MM.1S (cell line): ENCODE data around the gene LRRC23.

Experiments used
- DNase-seq: peaks from one replicate; pipeline ENCODE4 v3.0.0-alpha.2; 2015
- H2AFZ ChIP-seq: fragments of 300-600 bp; sonication (generic); 2 replicates; pipeline ENCODE4 v1.6.0; 2016; ENCODE audit warnings: antibody characterized with exemption, low read length
- H3F3A ChIP-seq: fragments of 300-600 bp; sonication (generic); 2 replicates; pipeline ENCODE4 v1.6.1; 2016; ENCODE audit warnings: mild to moderate bottlenecking, antibody characterized with exemption, low read length, moderate library complexity, mixed read lengths; ENCODE audit not compliant: insufficient read depth
- H3K27ac ChIP-seq: fragments of 300-600 bp; sonication (generic); 2 replicates; pipeline ENCODE4 v1.5.1; 2016; ENCODE audit warnings: mild to moderate bottlenecking, low read length
- H3K27me3 ChIP-seq: fragments of 300-600 bp; sonication (generic); replicated peaks from 2 replicates; pipeline ENCODE4 v1.6.0; 2016; ENCODE audit warnings: low read length; ENCODE audit not compliant: insufficient read depth
- H3K36me3 ChIP-seq: fragments of 300-600 bp; sonication (generic); replicated peaks from 2 replicates; pipeline ENCODE4 v1.6.1; 2016; ENCODE audit warnings: mild to moderate bottlenecking, low read length, mixed read lengths; ENCODE audit not compliant: insufficient read depth
- H3K4me1 ChIP-seq: fragments of 300-600 bp; sonication (generic); 2 replicates; pipeline ENCODE4 v1.6.1; 2016; ENCODE audit warnings: low read length, mixed read lengths
- H3K4me2 ChIP-seq: fragments of 300-600 bp; sonication (generic); 2 replicates; pipeline ENCODE4 v1.6.0; 2016; ENCODE audit warnings: low read depth, low read length
- H3K4me3 ChIP-seq: fragments of 300-600 bp; sonication (generic); 2 replicates; pipeline ENCODE4 v1.5.1; 2016; ENCODE audit warnings: low read length, mixed read lengths
- H3K79me2 ChIP-seq: fragments of 300-600 bp; sonication (generic); 2 replicates; pipeline ENCODE4 v1.6.1; 2016; ENCODE audit warnings: mixed run types, low read length, mixed read lengths
- H3K9ac ChIP-seq: fragments of 300-600 bp; sonication (generic); 2 replicates; pipeline ENCODE4 v1.6.1; 2016; ENCODE audit warnings: low read length, mixed read lengths
- H3K9me2 ChIP-seq: fragments of 300-600 bp; sonication (generic); replicated peaks from 2 replicates; pipeline ENCODE4 v1.6.1; 2016; ENCODE audit warnings: mild to moderate bottlenecking, low read length, mixed read lengths; ENCODE audit not compliant: insufficient read depth
- H3K9me3 ChIP-seq: fragments of 300-600 bp; sonication (generic); replicated peaks from 2 replicates; pipeline ENCODE4 v1.6.1; 2016; ENCODE audit warnings: mild to moderate bottlenecking, low read length, mixed read lengths; ENCODE audit not compliant: insufficient read depth
- H4K20me1 ChIP-seq: fragments of 300-600 bp; sonication (generic); 2 replicates; pipeline ENCODE4 v1.6.1; 2016; ENCODE audit warnings: mild to moderate bottlenecking, low read length, moderate library complexity, mixed read lengths; ENCODE audit not compliant: insufficient read depth
- CTCF ChIP-seq: fragments of 300-600 bp; sonication (generic); IDR thresholded peaks from 2 replicates; pipeline ENCODE4 v1.5.1; 2016; ENCODE audit warnings: antibody characterized with exemption, low read length, mixed read lengths
- EZH2 ChIP-seq: fragments of 300-600 bp; sonication (generic); optimal IDR thresholded peaks from 2 replicates; pipeline ENCODE3; 2017; ENCODE audit warnings: low read depth, mild to moderate bottlenecking, antibody characterized with exemption, low read length, mixed read lengths
- EZH2phosphoT487 ChIP-seq: fragments of 300-600 bp; sonication (generic); IDR thresholded peaks from 2 replicates; pipeline ENCODE4 v1.6.1; 2018; ENCODE audit warnings: antibody characterized with exemption, low read length

LRRC23 gene

GRCh38 chr12:6958609-6959057 lies 54.0 kb downstream of the LRRC23 start:
- Histone ChIP-seq H3K9me2 (no peaks in the 10 kb centered on the region), H3K79me2 (peaks cover 69% of the 10 kb centered on the region), H3K27me3 (no peaks in the 10 kb centered on the region), H3F3A (peaks cover 43% of the 10 kb centered on the region), H3K36me3 (no peaks in the 10 kb centered on the region; the same call in 1 of the 2 replicates), H3K4me1 (peaks cover 79% of the 10 kb centered on the region), H3K4me3 (peak overlapping the region; percentile 56), H3K4me2 (peak overlapping the region; percentile 94), H3K9ac (peak overlapping the region; percentile 78), H2AFZ (no peak overlapping the region), H3K9me3 (no peaks in the 10 kb centered on the region), H3K27ac (peak overlapping the region; percentile 94), H4K20me1 (no peaks in the 10 kb centered on the region)
- DNase-seq = no peak
- TF ChIP-seq CTCF (no peak), EZH2 (no peak), EZH2phosphoT487 (no peak)

GRCh38 chr12:6959058-6959804 lies 54.6 kb downstream of the LRRC23 start:
- Histone ChIP-seq H3K9ac (peak overlapping the region; percentile 78), H3K4me3 (peak overlapping the region; percentile 56)

GRCh38 chr12:6959805-6960592 lies 55.4 kb downstream of the LRRC23 start:
- no peak for TF ChIP-seq EZH2phosphoT487
- no peak for TF ChIP-seq CTCF
- TF ChIP-seq EZH2 = no peak
- no peak overlapping the region for H2AFZ ChIP-seq
- H3K4me1 ChIP-seq = peaks cover 77% of the 10 kb centered on the region
- no peaks in the 10 kb centered on the region for H3K9me3 ChIP-seq
- H3K9me2 ChIP-seq = no peaks in the 10 kb centered on the region
- H3K79me2 ChIP-seq = peaks cover 58% of the 10 kb centered on the region
- no peaks in the 10 kb centered on the region for H4K20me1 ChIP-seq
- no peak for DNase-seq
- H3K4me3 ChIP-seq = peak overlapping the region; percentile 56
- peak overlapping the region; percentile 94 for H3K4me2 ChIP-seq
- peaks cover 50% of the 10 kb centered on the region for H3F3A ChIP-seq
- H3K9ac ChIP-seq = peak overlapping the region; percentile 78
- no peaks in the 10 kb centered on the region for H3K27me3 ChIP-seq
- H3K27ac ChIP-seq = peak overlapping the region; percentile 94
- H3K36me3 ChIP-seq = no peaks in the 10 kb centered on the region; the same call in 1 of the 2 replicates

More at GRCh38 chr12:6959058-6959804, 54.6 kb downstream of the LRRC23 start:
- Histone ChIP-seq H3K27ac (peak overlapping the region; percentile 94), H3K9me2 (no peaks in the 10 kb centered on the region), H3K79me2 (peaks cover 65% of the 10 kb centered on the region), H4K20me1 (no peaks in the 10 kb centered on the region), H3F3A (peaks cover 45% of the 10 kb centered on the region), H2AFZ (no peak overlapping the region), H3K27me3 (no peaks in the 10 kb centered on the region), H3K36me3 (no peaks in the 10 kb centered on the region; the same call in 1 of the 2 replicates), H3K4me1 (peaks cover 77% of the 10 kb centered on the region), H3K4me2 (peak overlapping the region; percentile 94), H3K9me3 (no peaks in the 10 kb centered on the region)
- TF ChIP-seq EZH2 (no peak), EZH2phosphoT487 (no peak), CTCF (no peak)
- peak; percentile 89 for DNase-seq
